Measurements from ENCODE around the gene ST14. TPM values are rescaled to one million over a fixed set of nuclear protein-coding genes. Genes with fewer than 3 reads are reported as not detected.

ST14 gene
- total RNA-seq, 1 donor: under 0.01 TPM

- H3K27me3 ChIP-seq (ENCODE audit: insufficient read depth, low read length): peaks cover 9% of the 10 kb centered on the region
These were observed 34.9 kb downstream of the ST14 start for GRCh38 chr11:130194241-130195023.

DNA sequence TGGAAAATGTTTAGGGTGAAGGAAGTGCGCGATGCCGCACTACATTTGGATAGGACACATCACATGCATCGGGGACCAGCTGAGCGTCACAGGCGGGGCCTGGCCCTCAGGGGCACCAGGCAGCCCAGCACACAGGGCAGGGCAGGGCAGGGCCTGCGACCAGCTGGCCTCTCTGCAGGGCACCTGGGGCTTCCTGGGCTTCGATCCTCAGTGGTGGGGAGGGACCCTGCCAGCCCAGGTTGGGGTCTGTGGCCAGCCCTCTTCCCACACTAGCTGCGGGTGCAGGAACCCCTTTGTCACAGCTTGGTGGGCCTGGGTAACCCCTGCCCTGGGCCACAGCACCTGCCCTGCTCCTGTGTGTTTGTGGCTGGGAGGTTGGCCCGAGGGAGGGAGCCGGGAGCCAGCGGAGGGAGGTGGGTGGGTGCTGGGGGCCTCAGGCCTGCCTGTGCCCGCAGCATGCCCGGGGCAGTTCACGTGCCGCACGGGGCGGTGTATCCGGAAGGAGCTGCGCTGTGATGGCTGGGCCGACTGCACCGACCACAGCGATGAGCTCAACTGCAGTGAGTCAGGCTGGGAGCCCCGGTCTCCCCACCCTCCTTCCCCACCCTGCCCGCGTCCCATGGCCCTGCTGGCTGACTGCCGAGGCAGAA, 37.9 kb downstream of the ST14 start:
- no peaks in the 10 kb centered on the region for H3K4me1 ChIP-seq (ENCODE audit: insufficient read depth, low read length)
- peaks cover 6% of the 10 kb centered on the region for H3K27me3 ChIP-seq (ENCODE audit: insufficient read depth, low read length)
- no peaks in the 10 kb centered on the region for H3K36me3 ChIP-seq (ENCODE audit: insufficient read depth, low read length)
- no peaks in the 10 kb centered on the region for H3K9me3 ChIP-seq (ENCODE audit: low read depth, low read length)
- no peaks in the 10 kb centered on the region for H3K79me2 ChIP-seq (ENCODE audit: insufficient read depth, low read length)
- TF ChIP-seq CTCF (IDR thresholded peaks at IDR 0.05; ENCODE audit: extremely low read depth, low read depth, low read length): no peak
- no peak overlapping the region for H3K4me3 ChIP-seq (ENCODE audit: insufficient read depth, low read length)
- H3K4me2 ChIP-seq (ENCODE audit: insufficient read depth, low read length): no peak overlapping the region
- no peak overlapping the region for H3K27ac ChIP-seq (ENCODE audit: low read depth, low read length)
- no peak overlapping the region for H2AFZ ChIP-seq (ENCODE audit: low read length)
- DNase-seq (ENCODE audit: insufficient read length, low spot score, missing footprints): peak; percentile 88
- no peaks in the 10 kb centered on the region for H4K20me1 ChIP-seq (ENCODE audit: insufficient read depth, low read length)

More at GRCh38 chr11:130194241-130195023, 34.9 kb downstream of the ST14 start:
- Histone ChIP-seq H3K36me3 (ENCODE audit: insufficient read depth, low read length) (no peaks in the 10 kb centered on the region), H3K4me2 (ENCODE audit: insufficient read depth, low read length) (no peak overlapping the region), H3K4me1 (ENCODE audit: insufficient read depth, low read length) (no peaks in the 10 kb centered on the region), H3K4me3 (ENCODE audit: insufficient read depth, low read length) (no peak overlapping the region), H3K79me2 (ENCODE audit: insufficient read depth, low read length) (no peaks in the 10 kb centered on the region), H2AFZ (ENCODE audit: low read length) (no peak overlapping the region), H4K20me1 (ENCODE audit: insufficient read depth, low read length) (no peaks in the 10 kb centered on the region), H3K27ac (ENCODE audit: low read depth, low read length) (no peak overlapping the region), H3K9me3 (ENCODE audit: low read depth, low read length) (no peaks in the 10 kb centered on the region)
- DNase-seq (ENCODE audit: insufficient read length, low spot score, missing footprints): peak; percentile 32
- TF ChIP-seq CTCF (IDR thresholded peaks at IDR 0.05; ENCODE audit: extremely low read depth, low read depth, low read length): no peak

GRCh38 chr11:130198292-130198691, 38.7 kb downstream of the ST14 start:
- Histone ChIP-seq H3K4me2 (ENCODE audit: insufficient read depth, low read length) (no peak overlapping the region), H3K79me2 (ENCODE audit: insufficient read depth, low read length) (no peaks in the 10 kb centered on the region), H3K27ac (ENCODE audit: low read depth, low read length) (no peak overlapping the region), H3K4me3 (ENCODE audit: insufficient read depth, low read length) (no peak overlapping the region), H2AFZ (ENCODE audit: low read length) (no peak overlapping the region), H3K27me3 (ENCODE audit: insufficient read depth, low read length) (peaks cover 6% of the 10 kb centered on the region), H4K20me1 (ENCODE audit: insufficient read depth, low read length) (no peaks in the 10 kb centered on the region), H3K9me3 (ENCODE audit: low read depth, low read length) (no peaks in the 10 kb centered on the region), H3K36me3 (ENCODE audit: insufficient read depth, low read length) (no peaks in the 10 kb centered on the region), H3K4me1 (ENCODE audit: insufficient read depth, low read length) (no peaks in the 10 kb centered on the region)
- no peak for DNase-seq (ENCODE audit: insufficient read length, low spot score, missing footprints)
- no peak for TF ChIP-seq CTCF (IDR thresholded peaks at IDR 0.05; ENCODE audit: extremely low read depth, low read depth, low read length)

DNA sequence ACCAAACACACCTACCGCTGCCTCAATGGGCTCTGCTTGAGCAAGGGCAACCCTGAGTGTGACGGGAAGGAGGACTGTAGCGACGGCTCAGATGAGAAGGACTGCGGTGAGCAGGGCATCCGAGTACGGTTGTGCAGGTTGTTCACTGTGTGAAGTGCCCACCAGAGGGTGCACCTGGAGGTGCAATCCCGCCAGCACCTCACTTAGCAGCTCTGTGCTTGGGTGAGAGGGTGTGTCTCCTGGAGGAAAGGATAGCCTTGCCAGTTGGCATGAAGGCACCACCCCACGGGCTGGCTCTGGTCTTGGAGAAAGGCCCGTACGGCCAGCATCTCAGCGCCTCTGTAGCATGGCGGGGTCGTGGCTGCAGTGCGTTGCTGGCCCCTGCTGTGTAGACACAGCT, 39.4 kb downstream of the ST14 start:
- H3K4me1 ChIP-seq (ENCODE audit: insufficient read depth, low read length): no peaks in the 10 kb centered on the region
- DNase-seq (ENCODE audit: insufficient read length, low spot score, missing footprints): peak; percentile 78
- H3K4me3 ChIP-seq (ENCODE audit: insufficient read depth, low read length): no peak overlapping the region
- H3K27me3 ChIP-seq (ENCODE audit: insufficient read depth, low read length): peaks cover 6% of the 10 kb centered on the region
- no peaks in the 10 kb centered on the region for H3K9me3 ChIP-seq (ENCODE audit: low read depth, low read length)
- no peaks in the 10 kb centered on the region for H3K79me2 ChIP-seq (ENCODE audit: insufficient read depth, low read length)
- no peaks in the 10 kb centered on the region for H3K36me3 ChIP-seq (ENCODE audit: insufficient read depth, low read length)
- TF ChIP-seq CTCF (IDR thresholded peaks at IDR 0.05; ENCODE audit: extremely low read depth, low read depth, low read length): no peak
- no peak overlapping the region for H3K4me2 ChIP-seq (ENCODE audit: insufficient read depth, low read length)
- no peak overlapping the region for H3K27ac ChIP-seq (ENCODE audit: low read depth, low read length)
- no peak overlapping the region for H2AFZ ChIP-seq (ENCODE audit: low read length)
- H4K20me1 ChIP-seq (ENCODE audit: insufficient read depth, low read length): no peaks in the 10 kb centered on the region
